SH-SY5Y (cell line): ENCODE data around the gene EIF2AK3.

Experiments used
- GATA2 ChIP-seq: IDR thresholded peaks from 2 replicates; pipeline ENCODE4 v1.6.1; 2011; ENCODE audit warnings: mild to moderate bottlenecking, low read depth, low read length
- GATA3 ChIP-seq: IDR thresholded peaks from 2 replicates; pipeline ENCODE4 v1.6.1; 2011; ENCODE audit warnings: low read depth, mild to moderate bottlenecking, low read length, moderate library complexity

DNA sequence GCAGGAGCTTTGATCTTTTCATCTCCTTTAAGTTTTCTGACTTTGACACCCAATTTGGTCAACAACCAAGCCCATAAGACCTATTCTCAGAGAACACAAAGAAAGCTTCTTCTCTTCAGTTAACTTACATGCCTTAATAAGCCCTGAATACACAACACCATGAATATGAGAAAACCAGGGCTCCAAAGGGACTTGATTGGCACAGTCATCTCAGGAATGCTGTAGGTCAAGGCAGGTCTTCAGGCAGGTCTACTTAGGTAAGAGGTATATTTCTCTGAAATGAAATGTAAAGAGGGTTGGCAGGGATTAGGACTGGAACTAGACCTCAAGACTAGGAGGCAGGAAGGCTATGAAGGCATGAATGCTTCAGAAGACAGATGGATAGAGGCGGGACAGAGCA is 24.4 kb upstream of the EIF2AK3 start:
- TF ChIP-seq GATA2, result no peak
- TF ChIP-seq GATA3, result no peak
